K562 (cell line): Measurements from ENCODE around the gene LPAR3. TPM values are rescaled to one million over a fixed set of nuclear protein-coding genes. Genes with fewer than 3 reads are reported as not detected.
A peak's percentile ranks its signal among the peaks of the same experiment; 100 is the strongest.

Experiments used
- ATAC-seq: fragments of 200-7000 bp; cut with Tn5 transposase; 3 replicates; pipeline ENCODE4 v1.9.1; 2020; ENCODE audit warnings: moderate library complexity
- BruUV-seq: library from RNA; stranded (reverse); fragments of 400-500 nt; replicated peaks from 2 replicates; lab custom pipeline; 2021; lab: Mats Ljungman, UMichigan
- CTCF ChIA-PET: fragments of 300-600 bp; formaldehyde crosslinking; extraction: SDS; loops from one replicate; lab custom pipeline; 2021; ENCODE audit warnings: low intra/inter-chr PET ratio; lab: Yijun Ruan, JAX
- POLR2A ChIA-PET: fragments of 300-600, 350-650 bp; sonication (Branson Sonifier 250); formaldehyde crosslinking; extraction: SDS; loops from one replicate; lab custom pipeline; 2021; ENCODE audit warnings: antibody characterized with exemption, inconsistent platforms; lab: Yijun Ruan, JAX
- DNase-seq, 4 experiments: peaks; one replicate each; pipeline versions ENCODE4 v3.0.0 to v3.0.0-alpha.2; 2011 to 2018; ENCODE audit warnings: low spot score in 3 of 4, mixed read lengths in 3 of 4; ENCODE audit errors: extremely low read depth in 1 of 4
- FAIRE-seq: peaks from 2 replicates; lab custom pipeline; 2011; peaks lifted over from hg19 to GRCh38; lab: Jason Lieb, UNC
- H2AFZ ChIP-seq: 2 replicates; pipeline ENCODE4 v1.6.0; 2011; ENCODE audit warnings: low read depth, low read length, control low read depth, inconsistent platforms
- H3K27ac ChIP-seq: fragments of 200-600 bp; 3 replicates; pipeline ENCODE4 v1.8.0; 2011; ENCODE audit warnings: low read depth, mild to moderate bottlenecking, control low read depth, inconsistent platforms, low read length, moderate library complexity, mixed read lengths; ENCODE audit errors: extremely low read depth
- H3K27me3 ChIP-seq, 2 experiments: fragments of 300-600 bp in 1 of 2; 2 replicates in 1 of 2; 3 replicates in 1 of 2; pipeline versions ENCODE4 v1.6.0 to v1.8.0; 2011; ENCODE audit warnings: inconsistent platforms in 2 of 2, low read length in 2 of 2, mild to moderate bottlenecking in 1 of 2, mixed read lengths in 1 of 2, moderate library complexity in 1 of 2; ENCODE audit not compliant: control insufficient read depth in 2 of 2, insufficient read depth in 2 of 2
- H3K36me3 ChIP-seq: fragments of 300-600 bp; 3 replicates; pipeline ENCODE4 v1.8.0; 2011; ENCODE audit warnings: mild to moderate bottlenecking, low read length, inconsistent platforms; ENCODE audit not compliant: control insufficient read depth, insufficient read depth
- H3K4me1 ChIP-seq, 2 experiments: fragments of 200-600 bp in 1 of 2; replicated peaks in 1 of 2; 2 replicates in 1 of 2; 3 replicates in 1 of 2; pipeline versions ENCODE4 v1.5.1 to v1.8.0; 2011; ENCODE audit warnings: inconsistent platforms in 2 of 2, low read length in 2 of 2, mild to moderate bottlenecking in 1 of 2, mixed read lengths in 1 of 2, moderate library complexity in 1 of 2; ENCODE audit not compliant: control insufficient read depth in 2 of 2, insufficient read depth in 2 of 2
- H3K4me2 ChIP-seq: 2 replicates; pipeline ENCODE4 v1.6.1; 2011; ENCODE audit warnings: low read length, control low read depth, inconsistent platforms, mixed read lengths; ENCODE audit not compliant: insufficient read depth
- H3K4me3 ChIP-seq: fragments of 200-600 bp; sonication (generic), shearing (Covaris generic); 2 replicates; pipeline ENCODE4 v1.5.1; 2016; ENCODE audit warnings: control low read depth, inconsistent platforms
- H3K79me2 ChIP-seq: fragments of 200-600 bp; 3 replicates; pipeline ENCODE4 v1.8.0; 2011; ENCODE audit warnings: low read length, inconsistent platforms; ENCODE audit not compliant: control insufficient read depth, insufficient read depth
- H3K9ac ChIP-seq, 2 experiments: 2 replicates each; pipeline versions ENCODE4 v1.6.0 to v1.6.1; 2011; ENCODE audit warnings: low read depth in 2 of 2, low read length in 2 of 2, control low read depth in 1 of 2, inconsistent platforms in 1 of 2, mild to moderate bottlenecking in 1 of 2, mixed read lengths in 1 of 2; ENCODE audit not compliant: insufficient read depth in 1 of 2
- H3K9me1 ChIP-seq: one replicate; pipeline ENCODE4 v1.6.0; 2011; ENCODE audit warnings: inconsistent platforms, mild to moderate bottlenecking, low read length, moderate library complexity; ENCODE audit not compliant: control insufficient read depth, insufficient read depth
- H3K9me3 ChIP-seq: replicated peaks from 2 replicates; pipeline ENCODE4 v1.5.1; 2011; ENCODE audit warnings: low read depth, low read length, inconsistent platforms; ENCODE audit not compliant: control insufficient read depth, insufficient read depth
- H4K20me1 ChIP-seq: replicated peaks from 2 replicates; pipeline ENCODE4 v1.6.1; 2011; ENCODE audit warnings: low read length, inconsistent platforms, mixed read lengths; ENCODE audit not compliant: control insufficient read depth, insufficient read depth
- CEBPB ChIP-seq: fragments of 450-650 bp; IDR thresholded peaks from 2 replicates; pipeline ENCODE4 v1.6.1; 2016; ENCODE audit warnings: missing genetic modification characterization, missing compliant biosample characterization
- CEBPG ChIP-seq, 3 experiments: fragments of 200-800 bp in 1 of 3; sonication (Bioruptor generic) in 1 of 3; sonication (generic) in 1 of 3; formaldehyde crosslinking in 1 of 3; IDR thresholded peaks in 2 of 3; conservative IDR thresholded peaks in 1 of 3; 2 replicates each; pipeline versions ENCODE4 v1.6.1 to v1.8.0; 2016 to 2022; ENCODE audit warnings: missing compliant biosample characterization in 2 of 3, missing genetic modification characterization in 2 of 3, mild to moderate bottlenecking in 1 of 3, missing genetic modification reagents in 1 of 3
- EP400 ChIP-seq: fragments of 450-650 bp; IDR thresholded peaks from 2 replicates; pipeline ENCODE4 v1.6.1; 2017; ENCODE audit warnings: antibody characterized with exemption, mild to moderate bottlenecking, moderate library complexity
- LCOR ChIP-seq: sonication (generic); formaldehyde crosslinking; IDR thresholded peaks from 2 replicates; pipeline ENCODE4 v1.8.0; 2022; ENCODE audit warnings: mild to moderate bottlenecking, missing genetic modification reagents
- MAFG ChIP-seq: fragments of 450-650 bp; conservative IDR thresholded peaks from 2 replicates; pipeline ENCODE4 v1.6.1; 2016; ENCODE audit warnings: missing genetic modification characterization, missing compliant biosample characterization
- MED1 ChIP-seq: sonication (generic); formaldehyde crosslinking; IDR thresholded peaks from 2 replicates; pipeline ENCODE4 v1.8.1; 2023; ENCODE audit warnings: missing genetic modification reagents, borderline replicate concordance
- NR3C1 ChIP-seq: sonication (generic); formaldehyde crosslinking; IDR thresholded peaks from 2 replicates; pipeline ENCODE4 v1.8.1; 2022; ENCODE audit warnings: missing genetic modification reagents
- ZNF780A ChIP-seq: fragments of 250-450 bp; sonication (Bioruptor Pico); IDR thresholded peaks from 2 replicates; pipeline ENCODE4 v1.5.0; 2021; ENCODE audit warnings: mild to moderate bottlenecking
- WGBS: fragments of 100-300 bp; shearing (Covaris generic); methylation state at CpG from one replicate; pipeline ENCODE4 v1.1.6; 2016; ENCODE audit warnings: low coverage, mixed read lengths; ENCODE audit not compliant: insufficient coverage; ENCODE audit errors: missing lambda C conversion rate; 5-methylcytosine and 5-hydroxymethylcytosine counted together
- in situ Hi-C: fragments of 300-500 bp; cut with MboI; formaldehyde crosslinking; loops from 4 replicates; pipeline ENCODE4 v1.15.0; 2018; ENCODE audit warnings: inconsistent platforms, mixed read lengths
- intact Hi-C: fragments of 100-400 bp; cut with micrococcal nuclease; formaldehyde crosslinking; loops from 2 replicates; pipeline ENCODE4 v1.14.2; 2022
- polyA plus RNA-seq, 8 experiments: library from polyadenylated mRNA; depleted of rRNA in 4 of 8; stranded (reverse) in 5 of 8; unstranded in 3 of 8; fragments of >200 nt; fragmentation: Nextera tagmentation in 2 of 8; fragmentation: Illumina TruSeq in 1 of 8; extraction: Ambion mirVana in 2 of 8; extraction: Trizol in 1 of 8; gene quantifications; 2 replicates each; pipeline versions ENCODE4 v1.2.1 to v1.2.3, GENCODE V29; 2011 to 2014; ENCODE audit warnings: inconsistent platforms in 1 of 8, missing spikeins in 1 of 8
- total RNA-seq, 7 experiments: library from RNA; depleted of rRNA in 6 of 7; stranded (reverse); fragments of >200 nt in 6 of 7; fragmentation: Illumina TruSeq in 2 of 7; extraction: Trizol in 2 of 7; gene quantifications; 2 replicates each; pipeline versions ENCODE4 v1.2.1 to v1.2.3, GENCODE V29; 2011 to 2021; ENCODE audit warnings: low replicate concordance in 1 of 7
- TF ChIP-seq, protein P1 (sequence below): sonication (generic); formaldehyde crosslinking; IDR thresholded peaks from 2 replicates; pipeline ENCODE4 v1.9.0; 2022; ENCODE audit warnings: mild to moderate bottlenecking, missing genetic modification reagents

The LPAR3 gene
- total and polyA plus RNA-seq, 9 of the 15 experiments (the other 6 are each of a cell fraction or from before 2014, with no cell fraction given) = 0.11 TPM; not detected in 8

DNA sequence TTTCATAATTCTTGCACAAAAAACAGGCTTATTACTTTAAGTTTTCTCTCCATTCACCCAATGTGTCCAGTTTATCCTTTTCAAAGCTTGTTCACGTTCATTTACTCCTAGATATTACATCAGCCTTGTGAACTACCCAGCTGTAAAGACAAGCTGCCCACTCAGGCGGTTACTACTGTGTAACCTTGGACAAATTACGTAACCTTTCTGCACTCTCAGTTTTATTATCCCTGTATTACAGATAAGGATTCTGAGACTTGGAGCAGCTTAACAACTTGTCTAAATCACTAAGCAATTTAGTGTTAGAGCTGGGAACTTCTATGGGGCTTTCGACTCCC lies 20.5 kb upstream of the LPAR3 start:
- ChIA-PET CTCF (no interaction called here), POLR2A (interaction anchor here (0.8 to 1.3 kb wide), 2 partner anchors 9 to 130 kb away, joined by 3 read pairs; no protein-coding TSS in a partner anchor)
- in situ Hi-C loops = no loop called here
- ATAC-seq = no peak
- no peaks in the 10 kb centered on the region for H3K9me3 ChIP-seq
- H3K4me2 ChIP-seq = no peak overlapping the region
- H3K27me3 ChIP-seq = no peaks in the 10 kb centered on the region; a peak in 1 of 5 replicates
- H3K79me2 ChIP-seq = no peaks in the 10 kb centered on the region
- no peaks in the 10 kb centered on the region for H3K36me3 ChIP-seq
- no peak overlapping the region for H3K4me3 ChIP-seq
- 2% methylated on average over 4 of the region's 4 CpGs for WGBS
- no peak for FAIRE-seq
- BruUV-seq = no TSS peak
- no peak overlapping the region for H3K9ac ChIP-seq
- intact Hi-C loops = no loop called here
- no peak overlapping the region for H2AFZ ChIP-seq
- no peak for DNase-seq
- H3K4me1 ChIP-seq = no peaks in the 10 kb centered on the region
- no peaks in the 10 kb centered on the region for H3K9me1 ChIP-seq
- no peaks in the 10 kb centered on the region for H4K20me1 ChIP-seq
- no peak overlapping the region for H3K27ac ChIP-seq
- TF ChIP-seq CEBPB (0 out of 2 replicates have a peak, but pooled peaks have one; percentile 24), LCOR (CRISPR knock-in tag) (no peak), MED1 (no peak), ZNF780A (CRISPR knock-in tag) (no peak), CEBPG (CRISPR knock-in tag; IDR thresholded peaks at IDR 0.05) (no peak), CEBPG (tag; conservative IDR thresholded peaks at IDR 0.05 in 1 of 2, IDR thresholded peaks at IDR 0.05 in 1 of 2) (peak; percentile 72 to 76), NR3C1 (CRISPR knock-in tag) (no peak), EP400 (no peak), MAFG (tag) (no peak)
- TF ChIP-seq, protein P1, sequence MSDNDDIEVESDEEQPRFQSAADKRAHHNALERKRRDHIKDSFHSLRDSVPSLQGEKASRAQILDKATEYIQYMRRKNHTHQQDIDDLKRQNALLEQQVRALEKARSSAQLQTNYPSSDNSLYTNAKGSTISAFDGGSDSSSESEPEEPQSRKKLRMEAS (CRISPR knock-in tag) = no peak
